Sigmoid colon (tissue), 4 donors: ENCODE measurements around the gene SPAG5.

ENCODE experiments used
- CTCF ChIP-seq, 4 experiments: fragments of 450-650 bp in 3 of 4; fragments of 200-600 bp in 1 of 4; IDR thresholded peaks; one replicate each; pipeline ENCODE4 v1.5.1; 2016 to 2019; ENCODE audit warnings: antibody characterized with exemption in 4 of 4, mild to moderate bottlenecking in 3 of 4, moderate library complexity in 2 of 4
- EP300 ChIP-seq, 4 donors: sonication (generic); formaldehyde crosslinking; IDR thresholded peaks; one replicate each; pipeline ENCODE4 v1.6.1; 2017; ENCODE audit warnings: antibody characterized with exemption in 4 of 4
- POLR2A ChIP-seq, 2 donors: fragments of 450-650 bp; IDR thresholded peaks; one replicate each; pipeline ENCODE4 v1.6.1; 2016; ENCODE audit warnings: antibody characterized with exemption in 2 of 2, mild to moderate bottlenecking in 2 of 2, moderate library complexity in 2 of 2
- POLR2AphosphoS5 ChIP-seq, 4 donors: sonication (generic); formaldehyde crosslinking; IDR thresholded peaks; one replicate each; pipeline ENCODE4 v1.6.1; 2017; ENCODE audit warnings: antibody characterized with exemption in 4 of 4

- TF ChIP-seq CTCF (IDR thresholded peaks at IDR 0.05) (no peak), EP300 (IDR thresholded peaks at IDR 0.05) (no peak), POLR2A (IDR thresholded peaks at IDR 0.05) (no peak), POLR2AphosphoS5 (IDR thresholded peaks at IDR 0.05) (no peak)
Observed at GRCh38 chr17:28541439-28541838, 57.4 kb downstream of the SPAG5 start.
